AG10803 (cell line): Measurements from ENCODE around the gene LTBP4.
"Not testable (repeated sequence)": the region's sequence is repeated elsewhere in the genome, so short reads cannot be mapped to it uniquely, and the experiment has no call there.

ENCODE experiments used
- DNase-seq: peaks from one replicate; pipeline ENCODE4 v3.0.0; 2010; ENCODE audit warnings: low read depth
- H3K4me3 ChIP-seq: 2 replicates; pipeline ENCODE4 v1.5.1; 2011; ENCODE audit warnings: mild to moderate bottlenecking, low read length, control low read depth
- TF ChIP-seq, protein P1 (sequence below): conservative IDR thresholded peaks from 2 replicates; pipeline ENCODE4 v1.5.1; 2011; ENCODE audit warnings: mild to moderate bottlenecking, low read length, control low read depth, inconsistent platforms

The LTBP4 gene

DNA sequence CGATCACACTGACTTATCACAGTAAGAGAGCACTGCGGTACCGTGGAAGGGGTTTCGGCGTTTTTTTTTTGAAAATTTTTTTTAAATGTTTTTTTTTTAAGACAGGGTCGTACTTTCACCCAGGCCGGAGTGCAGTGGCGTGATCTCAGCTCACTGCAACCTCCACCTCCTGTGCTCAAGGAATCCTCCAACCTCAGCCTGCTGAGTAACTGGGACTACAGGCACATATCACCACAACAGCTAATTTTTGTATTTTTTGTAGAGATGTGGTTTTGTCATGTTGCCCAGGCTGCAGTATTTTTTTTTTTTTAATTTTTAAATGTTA, 19.0 kb downstream of the LTBP4 start:
- H3K4me3 ChIP-seq: no peak overlapping the region
- TF ChIP-seq, protein P1, sequence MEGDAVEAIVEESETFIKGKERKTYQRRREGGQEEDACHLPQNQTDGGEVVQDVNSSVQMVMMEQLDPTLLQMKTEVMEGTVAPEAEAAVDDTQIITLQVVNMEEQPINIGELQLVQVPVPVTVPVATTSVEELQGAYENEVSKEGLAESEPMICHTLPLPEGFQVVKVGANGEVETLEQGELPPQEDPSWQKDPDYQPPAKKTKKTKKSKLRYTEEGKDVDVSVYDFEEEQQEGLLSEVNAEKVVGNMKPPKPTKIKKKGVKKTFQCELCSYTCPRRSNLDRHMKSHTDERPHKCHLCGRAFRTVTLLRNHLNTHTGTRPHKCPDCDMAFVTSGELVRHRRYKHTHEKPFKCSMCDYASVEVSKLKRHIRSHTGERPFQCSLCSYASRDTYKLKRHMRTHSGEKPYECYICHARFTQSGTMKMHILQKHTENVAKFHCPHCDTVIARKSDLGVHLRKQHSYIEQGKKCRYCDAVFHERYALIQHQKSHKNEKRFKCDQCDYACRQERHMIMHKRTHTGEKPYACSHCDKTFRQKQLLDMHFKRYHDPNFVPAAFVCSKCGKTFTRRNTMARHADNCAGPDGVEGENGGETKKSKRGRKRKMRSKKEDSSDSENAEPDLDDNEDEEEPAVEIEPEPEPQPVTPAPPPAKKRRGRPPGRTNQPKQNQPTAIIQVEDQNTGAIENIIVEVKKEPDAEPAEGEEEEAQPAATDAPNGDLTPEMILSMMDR: no peak
- DNase-seq: no peak

DNA sequence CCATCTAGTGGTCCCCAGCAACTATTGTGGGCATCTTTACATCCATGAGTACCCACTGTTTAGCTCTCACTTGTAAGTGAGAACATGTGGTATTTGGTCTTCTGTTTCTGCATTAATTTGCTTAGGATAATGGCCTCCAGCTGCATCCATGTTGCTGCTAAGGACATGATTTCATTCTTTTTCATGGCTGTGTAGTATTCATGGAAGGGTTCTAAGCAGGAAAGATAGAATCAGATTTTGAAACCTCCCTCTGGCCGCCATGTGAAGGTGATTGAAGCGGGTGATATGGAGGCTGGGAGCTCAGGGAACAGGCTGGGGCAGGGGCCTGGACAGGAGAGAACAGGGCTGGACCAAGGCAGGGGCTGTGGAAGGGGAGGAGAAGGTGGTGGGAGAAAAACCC, 20.1 kb downstream of the LTBP4 start:
- TF ChIP-seq, protein P1: no peak
- no peak for DNase-seq
- no peak overlapping the region for H3K4me3 ChIP-seq

DNA sequence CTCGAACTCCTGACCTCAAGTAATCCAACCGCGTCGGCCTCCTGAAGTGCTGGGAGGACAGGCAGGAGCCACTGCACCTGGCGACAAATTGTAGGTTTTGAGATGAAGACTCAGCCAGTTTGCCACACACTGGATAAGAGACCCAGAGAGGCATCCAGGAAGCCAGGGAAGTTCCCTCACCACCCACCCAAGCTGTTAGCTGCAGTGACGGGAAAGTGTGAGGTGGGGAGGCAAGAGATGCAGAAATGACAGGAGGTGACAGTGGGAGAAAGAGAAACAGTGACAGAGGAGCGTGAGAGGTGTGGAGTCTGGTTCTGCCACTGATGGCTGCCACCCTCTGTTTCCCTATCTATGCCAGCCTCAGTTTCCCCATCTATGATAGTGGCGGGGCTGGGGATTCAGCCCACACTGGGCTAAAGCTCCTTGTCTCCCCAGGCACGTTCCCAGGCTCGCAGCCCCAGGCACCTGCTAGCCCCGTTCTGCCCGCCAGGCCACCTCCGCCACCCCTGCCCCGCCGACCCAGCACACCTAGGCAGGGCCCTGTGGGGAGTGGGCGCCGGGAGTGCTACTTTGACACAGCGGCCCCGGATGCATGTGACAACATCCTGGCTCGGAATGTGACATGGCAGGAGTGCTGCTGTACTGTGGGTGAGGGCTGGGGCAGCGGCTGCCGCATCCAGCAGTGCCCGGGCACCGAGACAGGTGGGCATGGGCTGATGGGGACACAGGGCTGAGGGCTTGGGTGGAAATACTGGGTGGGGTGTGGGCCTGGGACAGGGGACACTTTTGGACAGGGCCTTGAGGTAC, 21.0 kb downstream of the LTBP4 start:
- no peak overlapping the region for H3K4me3 ChIP-seq
- no peak for DNase-seq
- TF ChIP-seq, protein P1: no peak

DNA sequence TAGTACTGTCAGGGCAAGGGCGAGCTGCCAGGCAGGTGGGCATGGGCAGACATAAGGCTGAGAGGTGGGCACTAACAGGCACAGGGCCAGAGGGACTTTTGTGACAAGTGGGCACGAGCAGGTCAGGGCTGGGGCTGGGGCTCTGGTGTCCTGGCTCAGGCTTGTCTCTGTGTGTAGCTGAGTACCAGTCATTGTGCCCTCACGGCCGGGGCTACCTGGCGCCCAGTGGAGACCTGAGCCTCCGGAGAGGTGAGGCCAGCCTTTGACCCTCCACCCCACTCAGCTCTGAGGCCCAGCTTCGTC, 21.6 kb downstream of the LTBP4 start:
- no peak overlapping the region for H3K4me3 ChIP-seq
- DNase-seq: no peak
- TF ChIP-seq, protein P1: no peak

DNA sequence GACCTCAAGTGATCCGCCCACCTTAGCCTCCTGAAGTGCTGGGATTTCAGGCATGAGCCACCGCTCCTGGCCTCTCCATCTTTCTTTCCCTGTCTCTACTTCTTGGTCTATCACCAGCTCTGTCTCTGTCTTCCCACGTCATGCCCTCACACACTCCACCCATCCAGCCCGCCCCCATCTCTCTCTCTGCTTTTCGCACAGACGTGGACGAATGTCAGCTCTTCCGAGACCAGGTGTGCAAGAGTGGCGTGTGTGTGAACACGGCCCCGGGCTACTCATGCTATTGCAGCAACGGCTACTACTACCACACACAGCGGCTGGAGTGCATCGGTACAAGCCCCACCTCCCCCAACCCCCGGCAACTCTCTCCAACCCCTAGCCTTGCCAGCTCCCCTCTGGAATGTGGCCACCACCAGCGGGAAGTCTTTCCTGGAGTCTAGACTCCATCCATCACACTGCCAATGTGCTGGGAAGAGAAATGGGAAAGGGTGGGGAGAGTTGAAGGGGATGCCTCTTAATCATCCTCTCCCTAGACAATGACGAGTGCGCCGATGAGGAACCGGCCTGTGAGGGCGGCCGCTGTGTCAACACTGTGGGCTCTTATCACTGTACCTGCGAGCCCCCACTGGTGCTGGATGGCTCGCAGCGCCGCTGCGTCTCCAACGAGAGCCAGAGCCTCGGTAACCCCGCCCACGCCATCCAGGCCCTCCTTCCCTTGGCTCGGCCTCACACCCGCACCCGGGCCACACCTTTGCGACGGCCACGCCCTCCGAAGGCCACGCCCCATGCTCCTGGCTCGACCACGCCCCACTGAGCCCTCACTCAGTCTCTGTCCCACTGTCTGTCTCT, 22.5 kb downstream of the LTBP4 start:
- TF ChIP-seq, protein P1: no peak
- no peak overlapping the region for H3K4me3 ChIP-seq
- no peak for DNase-seq

DNA sequence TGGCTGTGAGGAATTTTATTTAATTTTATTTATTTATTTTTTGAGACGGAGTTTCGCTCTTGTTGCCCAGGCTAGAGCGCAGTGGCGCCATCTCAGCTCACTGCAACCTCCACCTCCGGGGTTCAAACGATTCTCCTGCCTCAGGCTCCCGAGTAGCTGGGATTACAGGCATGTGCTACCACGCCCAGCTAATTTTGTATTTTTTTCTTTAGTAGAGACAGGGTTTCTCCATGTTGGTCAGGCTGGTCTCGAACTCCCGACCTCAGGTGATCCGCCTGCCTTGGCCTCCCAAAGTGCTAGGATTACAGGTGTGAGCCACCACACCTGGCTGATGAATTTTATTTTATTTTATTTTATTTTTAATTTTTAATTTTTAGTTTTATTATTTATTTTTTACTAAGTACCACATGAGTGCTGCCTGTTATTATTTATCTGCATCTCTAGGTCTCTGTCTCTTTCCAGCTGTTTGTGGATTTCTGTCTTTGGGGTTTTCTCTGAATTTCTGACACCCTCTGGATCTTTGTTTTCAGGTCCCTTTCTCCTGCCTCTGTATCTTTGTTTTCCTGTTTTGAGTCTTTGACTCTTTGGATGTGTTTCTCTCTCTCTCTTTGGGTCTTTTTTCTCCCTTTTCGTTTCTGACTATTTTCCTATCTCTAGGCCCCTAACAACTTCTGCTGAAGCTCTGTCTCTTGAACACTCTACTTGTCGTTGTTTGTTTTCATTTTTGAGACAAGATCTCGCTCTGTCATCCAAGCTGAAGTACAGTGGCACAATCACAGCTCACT, 23.4 kb downstream of the LTBP4 start:
- DNase-seq, H3K4me3 ChIP-seq: not testable (repeated sequence)

DNA sequence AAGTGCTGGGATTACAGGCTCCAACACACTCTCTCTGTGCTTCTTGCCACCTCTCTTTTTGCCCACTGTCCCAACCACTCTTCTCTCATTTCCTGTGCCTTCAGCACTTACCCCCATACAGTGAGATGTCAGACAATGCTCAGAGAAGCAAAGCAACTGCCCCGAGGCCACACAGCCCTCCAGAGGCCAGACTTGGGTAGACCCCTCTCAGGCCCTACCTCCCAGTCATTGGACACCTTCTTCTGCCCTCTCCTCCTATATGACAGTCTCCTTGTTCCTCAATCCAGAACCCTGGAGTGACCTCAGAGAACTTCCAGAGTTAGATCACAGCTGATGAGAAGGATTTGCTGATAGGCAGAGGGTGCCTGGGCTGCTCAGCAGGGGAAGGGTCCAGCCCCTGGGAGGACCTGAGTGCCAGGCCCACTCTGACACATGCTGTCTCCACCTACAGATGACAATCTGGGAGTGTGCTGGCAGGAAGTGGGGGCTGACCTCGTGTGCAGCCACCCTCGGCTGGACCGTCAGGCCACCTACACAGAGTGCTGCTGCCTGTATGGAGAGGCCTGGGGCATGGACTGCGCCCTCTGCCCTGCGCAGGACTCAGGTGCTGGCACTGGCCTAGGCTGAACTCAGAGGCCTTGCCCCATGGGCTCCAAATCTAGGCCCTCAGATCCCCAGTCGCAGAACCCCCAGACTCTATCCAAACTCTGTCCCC, 24.4 kb downstream of the LTBP4 start:
- H3K4me3 ChIP-seq: no peak overlapping the region
- TF ChIP-seq, protein P1: no peak
- no peak for DNase-seq
